ENCODE data around the gene UBE3C.
A peak's percentile ranks its signal among the peaks of the same experiment; 100 is the strongest.
"Not testable (repeated sequence)": the region's sequence is repeated elsewhere in the genome, so short reads cannot be mapped to it uniquely, and the experiment has no call there.

UBE3C gene

DNA sequence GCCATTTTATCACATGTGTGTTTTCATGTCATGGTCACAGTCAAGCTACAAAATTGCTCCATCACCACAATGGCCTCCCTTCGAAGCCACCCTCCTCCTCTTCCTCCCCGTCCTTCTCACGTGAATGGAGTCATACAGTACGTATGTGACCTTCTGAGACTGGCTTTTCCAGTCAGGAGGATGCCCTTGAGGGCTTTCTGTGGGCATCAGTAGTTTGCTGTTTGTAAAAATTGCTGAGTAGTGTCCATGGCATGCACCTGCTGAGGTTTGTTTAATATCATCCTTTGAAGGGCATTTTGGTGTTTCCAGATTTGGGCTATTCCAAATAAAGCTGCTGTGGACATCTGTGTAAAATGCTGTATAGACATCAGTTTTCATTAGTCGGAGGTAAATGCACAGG is 5.9 kb upstream of the UBE3C start:
- DNase-seq, result no peak

DNA sequence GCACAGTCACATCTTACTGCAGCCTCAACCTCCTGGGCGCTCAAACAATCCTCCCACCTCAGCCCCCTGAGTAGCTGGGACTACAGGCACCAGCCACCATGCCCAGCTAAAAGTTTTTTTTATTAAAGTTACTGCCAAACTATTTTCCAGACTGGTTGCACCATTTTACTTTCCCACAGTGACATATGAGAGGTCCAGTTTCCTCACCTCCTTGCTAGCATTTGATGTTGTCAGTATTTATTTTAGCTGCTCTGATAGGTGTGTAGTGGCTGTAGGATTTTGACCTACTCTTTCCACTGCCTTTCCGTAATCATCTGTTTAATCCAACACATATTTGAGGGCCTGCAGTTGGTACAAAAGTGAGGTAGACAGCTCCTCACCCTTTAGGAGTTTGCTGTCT is 5.4 kb upstream of the UBE3C start:
- DNase-seq, result no peak

DNA sequence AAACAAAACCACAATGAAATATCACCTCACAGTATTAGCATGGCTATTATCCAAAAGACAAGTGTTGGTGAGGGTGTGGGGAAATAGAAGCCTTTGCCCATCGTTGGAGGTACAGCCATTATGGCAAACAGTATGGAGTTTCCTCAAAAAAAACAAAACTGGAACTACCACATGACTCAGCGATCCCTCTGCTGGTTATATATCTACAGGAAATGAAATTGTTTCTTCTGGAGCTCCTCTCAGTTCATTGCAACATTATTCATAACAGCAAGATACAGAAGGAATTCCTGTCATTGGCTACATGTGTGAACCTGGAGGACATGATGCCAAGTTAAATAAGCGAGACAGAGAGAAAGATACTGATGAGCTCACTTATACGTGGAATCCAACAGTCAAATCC is 2.4 kb upstream of the UBE3C start:
- DNase-seq, result no peak

DNA sequence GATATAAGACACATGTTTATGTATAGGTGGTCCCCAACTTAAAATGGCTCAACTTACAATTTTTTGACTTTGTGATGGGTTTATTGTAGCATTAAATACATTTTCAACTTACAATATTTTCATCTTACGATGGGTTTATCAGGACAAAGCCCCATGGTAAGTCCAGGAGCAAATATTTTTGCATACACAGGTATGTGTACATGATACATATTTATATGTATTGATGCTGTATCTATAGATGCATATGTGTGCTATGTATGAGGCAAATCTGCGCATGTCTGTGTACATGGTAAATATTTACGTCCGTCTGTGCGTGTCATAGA is 664 bp upstream of the UBE3C start:
- DNase-seq, result no peak

DNA sequence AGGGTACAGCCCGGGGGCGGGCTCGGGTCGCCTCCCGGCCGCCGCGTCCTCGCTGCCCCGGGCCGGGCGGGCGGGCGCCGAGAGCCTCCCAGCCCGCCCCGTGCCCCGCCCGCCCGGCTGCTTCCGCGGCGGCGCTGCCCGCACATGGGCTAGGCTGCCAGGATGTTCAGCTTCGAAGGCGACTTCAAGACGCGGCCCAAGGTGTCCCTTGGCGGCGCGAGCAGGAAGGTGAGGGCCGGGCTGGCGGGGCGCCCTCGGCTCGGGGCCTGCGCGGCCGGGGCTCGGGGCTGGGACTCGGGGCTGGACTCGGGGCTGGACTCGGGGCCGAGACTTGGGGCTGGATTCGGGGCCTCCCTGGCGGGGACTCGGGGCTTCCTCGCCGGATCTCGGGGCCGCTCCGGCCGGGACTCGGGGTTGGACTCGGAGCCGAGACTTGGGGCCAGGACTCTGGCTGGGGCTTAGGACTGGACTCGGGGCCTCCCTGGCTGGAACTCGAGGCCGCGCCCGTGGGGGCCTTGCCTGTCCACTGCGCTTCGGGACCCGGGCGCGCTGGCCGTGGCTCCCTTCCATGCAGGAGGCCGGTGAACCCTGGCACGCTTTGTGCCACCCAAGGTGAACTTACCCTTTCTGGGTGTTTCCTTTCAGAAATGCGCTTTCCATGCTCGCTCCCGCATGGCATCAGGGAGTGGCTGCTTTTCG is 534 bp downstream of the UBE3C start:
- DNase-seq, result peak; percentile 38

DNA sequence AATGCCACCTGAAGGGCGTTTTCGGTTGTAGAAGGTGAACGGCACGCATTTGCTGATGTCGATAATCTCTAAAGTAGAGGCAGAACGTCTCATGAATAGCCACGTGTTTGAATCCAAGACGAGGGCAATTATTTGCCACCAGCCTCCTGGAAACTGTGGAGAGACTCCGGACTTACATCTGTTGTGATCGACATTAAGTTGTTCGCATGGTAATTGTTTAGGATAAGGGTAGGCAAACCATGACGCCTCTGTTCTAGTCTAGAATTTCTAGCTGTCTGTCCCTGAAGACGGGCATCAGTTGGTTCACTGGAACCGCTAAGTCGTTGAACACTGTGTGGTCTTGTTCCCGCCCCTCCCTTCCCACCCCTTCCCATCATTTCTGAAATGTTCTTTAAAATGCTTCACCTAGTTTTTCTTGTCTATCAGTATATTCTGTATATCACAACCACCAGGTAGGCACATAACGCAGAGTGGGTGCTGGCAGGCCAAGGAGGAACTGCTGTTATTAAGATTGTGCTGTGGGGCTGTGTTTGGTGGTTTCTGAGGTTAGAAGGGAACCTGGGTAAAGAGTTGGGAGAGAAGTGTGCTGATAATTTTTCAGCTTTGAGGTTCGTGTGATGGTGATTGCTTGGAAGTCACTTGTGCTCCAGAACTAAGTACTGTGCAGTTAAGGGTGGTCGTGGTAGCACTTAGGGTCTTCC is 1.2 kb downstream of the UBE3C start:
- DNase-seq, result no peak

DNA sequence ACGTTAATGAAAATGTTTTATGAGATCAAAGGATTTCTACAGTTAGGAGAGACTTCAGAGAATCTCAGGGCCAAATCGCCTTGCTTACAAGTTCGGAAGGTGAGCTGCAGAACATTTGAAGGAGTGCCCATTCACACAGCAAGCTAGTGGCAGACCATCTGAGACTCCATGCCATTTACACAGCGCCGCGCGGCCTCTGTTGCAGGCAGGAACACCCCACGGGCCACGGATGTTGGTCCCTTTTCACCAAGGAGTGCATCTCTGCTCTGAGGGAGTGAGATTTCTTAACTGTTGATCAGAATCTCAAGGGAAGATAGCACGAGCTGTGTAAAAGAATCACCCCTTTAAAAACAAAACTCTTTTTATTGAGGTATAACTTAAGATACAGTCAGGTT is 1.8 kb downstream of the UBE3C start:
- DNase-seq, result no peak

DNA sequence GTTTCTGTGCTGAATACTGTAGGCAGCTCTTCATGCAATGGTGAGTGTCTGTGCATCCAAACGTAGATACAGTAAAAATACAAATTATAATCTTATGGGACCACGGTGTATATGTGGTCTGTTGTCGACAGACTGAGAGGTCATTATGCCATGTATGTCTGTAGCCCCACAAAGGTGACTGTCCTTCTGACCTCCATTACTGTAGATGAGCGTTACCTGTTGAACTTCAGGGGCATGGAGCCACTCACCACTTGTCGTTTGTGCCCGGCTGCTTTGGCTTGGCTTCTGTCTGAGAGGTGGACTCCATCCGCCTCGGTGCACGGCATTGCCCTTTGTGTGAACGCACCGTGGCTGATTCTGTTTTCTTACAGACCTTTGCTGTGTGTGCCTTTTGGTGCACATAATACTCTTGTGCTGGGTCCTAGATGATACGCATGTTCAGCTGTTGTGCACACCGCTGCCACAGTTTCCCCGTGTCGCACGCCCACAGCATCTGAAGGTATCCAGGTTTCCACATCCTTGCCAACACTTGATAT is 2.9 kb downstream of the UBE3C start:
- DNase-seq, result no peak

DNA sequence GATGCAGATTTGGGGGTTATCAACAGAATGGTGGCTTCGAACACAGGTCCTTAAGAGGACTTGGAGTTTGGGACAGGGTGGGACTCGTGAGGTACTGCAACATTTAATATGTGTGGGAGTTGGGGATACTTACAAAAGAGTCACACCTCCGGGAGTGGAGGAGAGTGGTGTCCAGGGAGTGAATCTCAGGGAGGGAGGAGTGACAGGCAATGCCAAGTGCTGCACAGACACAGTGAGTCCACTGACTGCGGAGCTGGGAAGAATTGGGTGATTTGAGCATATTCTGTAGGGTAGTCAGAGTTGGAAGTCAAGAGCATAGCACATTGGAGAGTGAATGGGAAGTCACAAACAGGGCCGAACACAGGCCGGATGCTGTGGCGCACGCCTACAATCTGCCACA is 5.1 kb downstream of the UBE3C start:
- DNase-seq, result no peak

DNA sequence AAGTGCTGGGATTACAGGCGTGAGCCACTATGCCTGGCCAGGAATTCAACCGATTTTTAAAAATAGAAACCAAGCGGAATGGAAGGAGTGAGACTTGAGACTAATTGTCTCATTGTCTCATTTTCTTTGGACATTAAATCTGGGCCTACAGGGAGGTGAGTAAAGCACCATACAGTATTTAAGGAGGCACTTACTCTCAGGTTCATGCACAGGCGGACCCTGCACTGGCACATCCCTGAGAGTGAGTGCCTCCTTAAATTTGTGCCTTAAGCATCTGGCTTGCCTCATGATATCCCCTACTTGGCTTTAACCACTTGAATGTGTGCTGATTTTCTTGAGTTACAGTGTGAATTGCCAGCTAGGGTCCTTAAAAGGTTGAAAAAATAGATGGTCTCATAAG is 10.6 kb downstream of the UBE3C start:
- DNase-seq, result no peak

DNA sequence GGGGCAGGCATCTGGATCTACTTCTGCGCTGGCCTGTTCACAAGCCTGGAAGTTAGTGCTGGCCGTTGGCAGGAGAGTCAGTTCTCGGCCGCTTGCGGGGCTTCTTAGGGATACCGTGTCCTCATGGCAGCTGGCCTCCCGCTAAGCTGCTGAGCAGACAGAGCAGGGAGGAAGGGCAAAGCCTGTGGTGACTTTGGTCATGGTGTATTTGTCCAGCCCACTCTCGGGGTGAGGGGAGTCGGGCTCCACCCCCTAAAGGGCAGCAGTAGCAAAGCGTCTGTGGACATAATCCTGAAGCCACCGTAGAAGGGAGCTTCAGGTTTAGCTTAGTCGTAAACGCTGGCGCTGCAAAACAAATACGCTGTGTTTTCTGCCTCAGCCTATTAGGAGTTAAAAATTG is 12.2 kb downstream of the UBE3C start:
- no peak for DNase-seq

DNA sequence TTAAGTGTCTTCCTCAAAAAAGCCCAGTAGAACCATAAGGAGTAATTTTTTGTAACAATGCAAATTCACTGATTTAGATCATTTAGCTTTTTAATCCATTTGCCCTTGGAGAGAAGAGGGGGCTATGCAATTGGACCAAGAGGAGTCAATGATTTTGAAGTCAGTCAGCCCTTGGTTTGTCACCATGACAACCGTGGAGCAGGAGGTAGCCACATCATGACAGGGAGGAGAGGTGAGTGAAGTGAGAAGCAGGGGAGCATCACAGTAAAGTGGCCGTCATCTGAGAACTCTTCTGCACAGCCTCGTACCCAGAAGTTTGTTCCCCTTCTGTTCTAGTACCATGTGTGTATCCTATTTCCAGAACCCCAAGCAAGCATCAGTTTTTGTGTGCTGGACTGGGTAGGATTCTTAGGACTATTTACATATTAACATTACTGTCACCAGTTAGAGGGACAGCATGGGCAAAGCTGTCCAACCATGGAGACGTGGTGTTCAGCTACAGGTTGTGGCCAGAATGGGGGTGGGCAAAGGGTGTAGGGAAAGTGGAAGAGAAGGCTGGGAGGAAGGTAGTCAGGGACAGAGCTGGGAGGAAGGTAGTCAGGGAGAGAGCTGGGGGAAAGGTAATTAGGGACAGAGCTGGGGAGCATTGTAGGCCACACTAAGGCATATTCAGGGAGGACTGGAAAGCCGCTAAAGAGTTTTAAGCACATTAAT is 13.1 kb downstream of the UBE3C start:
- DNase-seq, result no peak

DNA sequence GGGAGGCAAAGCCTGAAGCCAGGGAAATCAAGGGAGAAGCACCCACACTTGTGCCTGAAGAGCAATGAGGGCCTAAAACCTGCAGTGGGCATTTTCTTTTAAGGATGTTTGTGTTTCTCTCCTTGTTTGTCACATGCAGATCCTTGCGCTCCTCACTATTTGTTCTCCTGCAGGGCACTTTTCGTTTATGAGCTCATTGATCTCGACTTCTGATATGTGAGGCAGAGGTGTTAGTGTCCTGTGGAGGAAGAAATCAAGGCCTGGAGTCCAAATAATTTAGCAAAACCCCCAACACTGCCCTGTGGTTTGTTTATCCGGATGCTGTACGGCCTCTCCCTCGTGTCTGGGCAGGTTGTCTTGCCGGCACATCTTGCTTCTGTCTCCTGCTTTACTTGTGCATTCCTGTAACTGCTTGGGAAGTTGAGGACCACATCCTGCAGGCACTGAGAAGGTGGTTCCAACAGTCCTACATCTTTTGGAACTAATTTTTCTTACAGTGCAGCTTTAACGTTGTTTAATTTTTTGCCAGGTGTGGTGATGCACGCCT is 13.7 kb downstream of the UBE3C start:
- DNase-seq, result no peak

DNA sequence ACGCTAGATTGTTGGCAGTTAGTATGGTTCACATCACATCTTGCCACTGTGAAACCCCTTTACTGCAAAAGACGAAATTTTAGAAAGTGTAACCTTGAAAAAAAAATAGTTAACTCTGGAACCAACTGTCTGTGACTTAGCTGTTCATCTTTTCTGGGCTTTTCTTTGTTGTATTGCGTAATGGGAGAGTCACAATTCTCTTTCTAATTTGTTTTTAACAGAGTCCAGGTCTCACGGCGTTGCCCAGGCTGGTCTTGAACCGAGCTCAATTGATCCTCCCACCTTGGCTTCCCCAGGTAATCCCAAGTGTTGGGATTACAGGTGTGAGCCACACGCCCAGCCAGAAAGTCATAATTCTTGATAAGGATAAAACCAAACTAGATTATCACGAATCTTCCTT is 14.5 kb downstream of the UBE3C start:
- DNase-seq, result no peak

DNA sequence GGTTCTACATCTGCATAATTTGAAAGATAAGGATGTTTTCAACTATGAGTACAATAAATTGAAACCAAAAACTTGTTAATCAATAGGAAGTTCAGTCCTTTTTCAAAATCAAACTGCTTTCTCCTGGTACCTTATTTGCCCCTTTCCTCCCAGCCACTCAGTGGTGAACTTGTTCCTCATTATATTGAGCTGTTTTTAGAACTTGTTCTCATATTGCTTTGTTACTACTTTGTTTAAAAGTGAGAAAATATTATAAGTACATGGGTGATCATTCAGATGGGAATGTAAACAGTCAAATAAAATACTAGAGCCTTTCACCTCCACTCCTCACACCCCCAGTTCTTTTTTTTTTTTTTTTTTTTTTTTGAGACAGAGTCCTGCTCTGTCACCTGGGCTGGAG is 17.2 kb downstream of the UBE3C start:
- DNase-seq, result no peak

DNA sequence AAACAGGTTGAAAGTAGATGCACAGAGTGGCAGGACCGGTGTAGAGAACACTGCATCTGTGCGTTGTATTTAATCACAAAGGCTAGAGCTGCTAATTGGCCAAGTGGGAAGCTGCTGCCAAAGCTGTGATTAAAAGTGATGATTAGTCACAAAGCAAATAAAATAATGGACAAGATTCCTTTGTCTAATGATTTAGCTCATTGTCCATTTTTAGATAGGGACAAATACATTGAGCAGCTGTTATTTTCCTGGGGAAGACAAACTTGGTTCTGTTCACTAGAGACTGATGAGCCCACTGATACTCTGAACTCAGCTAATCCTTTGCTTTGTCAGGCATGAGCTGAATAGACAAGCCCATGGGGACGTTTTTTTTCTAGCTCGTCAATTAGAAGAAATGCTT is 19.7 kb downstream of the UBE3C start:
- DNase-seq, result no peak

DNA sequence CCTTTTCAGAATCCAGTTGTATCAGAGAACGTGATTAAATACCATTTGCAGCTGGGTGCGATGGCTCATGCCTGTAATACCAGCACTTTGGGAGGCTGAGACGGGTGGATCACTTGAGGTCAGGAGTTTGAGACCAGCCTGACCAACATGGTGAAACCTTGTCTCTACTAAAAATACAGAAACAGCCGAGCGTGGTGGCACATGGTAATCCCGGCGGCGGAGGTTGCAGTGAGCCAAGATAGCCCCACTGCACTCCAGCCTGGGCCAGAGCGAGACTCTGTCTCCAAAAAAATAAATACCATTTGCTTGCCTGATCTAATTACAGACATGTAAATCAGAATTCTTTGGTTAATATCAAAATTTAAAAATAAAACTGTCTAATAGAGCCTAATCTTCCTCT is 20.8 kb downstream of the UBE3C start:
- DNase-seq, result not testable (repeated sequence)

DNA sequence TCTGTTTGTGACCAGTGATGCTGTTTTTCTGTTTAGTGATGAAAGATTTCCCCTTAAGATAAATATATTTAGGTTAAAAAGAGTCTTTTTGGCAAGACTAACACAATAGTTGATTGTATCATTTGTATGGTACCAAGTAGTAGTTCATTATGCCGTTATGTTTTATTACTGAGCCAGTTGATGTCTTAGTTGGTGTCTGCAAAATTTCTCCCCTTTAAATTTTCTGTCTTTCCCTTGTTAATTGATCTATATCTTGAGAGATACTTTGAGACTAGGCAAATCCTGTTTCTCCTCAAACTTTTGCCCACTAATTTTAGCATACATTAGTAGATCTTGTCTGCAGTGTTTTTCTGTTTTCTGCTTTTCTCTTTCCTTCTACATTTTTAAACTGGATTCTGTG is 21.7 kb downstream of the UBE3C start:
- no peak for DNase-seq

DNA sequence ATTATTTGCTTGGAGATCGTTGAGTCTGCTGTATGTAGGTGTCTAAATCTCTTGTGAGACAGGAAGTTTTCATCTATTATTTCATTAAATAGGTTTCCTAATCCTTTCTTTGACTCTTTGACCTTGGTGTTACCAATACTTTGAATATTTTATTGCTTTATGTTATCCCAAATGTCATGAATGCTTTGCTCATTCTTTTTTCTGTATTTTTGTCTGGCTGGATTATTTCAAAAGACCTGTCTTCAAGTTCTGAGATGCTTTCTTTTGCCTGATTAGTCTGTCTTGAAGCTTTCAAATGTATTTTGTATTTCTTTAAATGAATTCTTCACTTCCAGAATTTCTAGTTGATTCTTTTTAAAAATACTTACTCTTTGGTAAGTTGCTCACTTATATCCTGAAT is 27.3 kb downstream of the UBE3C start:
- no peak for DNase-seq

DNA sequence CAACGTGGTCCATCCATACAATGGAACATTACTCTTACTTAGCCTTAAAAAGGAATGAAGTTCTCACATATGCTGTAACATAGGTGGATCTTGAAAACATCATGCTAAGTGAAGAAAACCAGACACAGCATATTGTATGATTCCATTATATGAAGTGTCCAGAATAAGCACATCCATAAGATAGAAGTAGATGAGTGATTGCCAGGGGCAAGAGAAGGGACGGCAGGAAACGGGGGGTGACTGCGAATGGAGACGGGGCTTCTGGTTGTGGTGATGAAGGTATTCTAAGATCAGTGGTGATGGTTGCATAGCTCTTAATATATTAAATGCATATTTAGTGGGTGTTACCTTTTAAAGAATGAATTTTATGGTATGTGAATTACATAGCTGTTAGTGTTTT is 29.8 kb downstream of the UBE3C start:
- DNase-seq, result no peak

DNA sequence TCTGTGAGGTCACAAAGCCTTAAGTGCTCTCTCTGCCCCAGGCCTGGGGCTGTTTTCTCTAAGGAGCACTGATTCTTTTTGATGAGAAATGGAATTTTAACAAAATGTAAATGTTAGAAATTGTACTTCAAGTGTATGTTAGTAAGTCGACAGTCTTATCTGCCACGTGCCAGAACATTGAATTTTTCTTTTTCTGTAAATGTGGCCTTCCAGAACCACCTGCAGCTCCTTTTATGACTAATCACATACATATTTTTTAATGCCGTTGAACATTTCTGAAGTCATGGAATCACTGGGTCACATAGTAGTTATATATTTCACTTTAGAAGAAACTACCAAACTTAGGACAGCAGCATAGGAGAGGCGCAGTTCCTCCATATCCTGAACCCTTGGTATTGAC is 38.0 kb downstream of the UBE3C start:
- no peak for DNase-seq

DNA sequence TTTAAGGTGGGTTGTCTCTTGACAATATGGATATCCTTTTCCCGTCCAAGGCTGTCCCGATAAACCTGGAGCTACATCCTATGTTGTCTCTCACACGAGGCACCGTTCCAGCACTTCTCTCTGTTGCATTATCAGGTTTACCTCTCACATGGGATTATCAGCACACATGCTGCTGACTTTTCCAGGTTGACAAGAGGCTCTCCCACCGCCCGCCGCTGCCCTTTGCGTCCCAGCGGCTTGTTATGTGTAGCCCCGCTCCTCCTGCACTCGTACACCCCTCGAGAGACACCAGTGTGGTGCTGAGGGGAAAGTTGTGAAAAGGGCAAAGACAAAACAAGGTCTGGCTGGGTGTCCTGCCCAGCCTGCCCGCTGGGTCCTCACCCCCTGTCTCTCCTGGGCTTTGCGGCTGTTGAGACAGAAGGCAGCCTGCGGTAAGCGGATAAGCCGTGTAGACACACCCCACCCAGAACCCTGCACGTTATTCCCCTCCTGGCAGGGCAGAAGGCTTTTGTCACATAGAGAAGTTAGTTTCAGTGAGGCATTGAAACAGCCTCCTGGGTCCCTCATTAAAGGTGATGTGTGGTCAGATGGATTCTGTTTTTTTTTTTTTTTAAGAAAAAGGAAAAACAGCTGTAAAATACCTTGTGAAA is 38.7 kb downstream of the UBE3C start:
- DNase-seq, result no peak

DNA sequence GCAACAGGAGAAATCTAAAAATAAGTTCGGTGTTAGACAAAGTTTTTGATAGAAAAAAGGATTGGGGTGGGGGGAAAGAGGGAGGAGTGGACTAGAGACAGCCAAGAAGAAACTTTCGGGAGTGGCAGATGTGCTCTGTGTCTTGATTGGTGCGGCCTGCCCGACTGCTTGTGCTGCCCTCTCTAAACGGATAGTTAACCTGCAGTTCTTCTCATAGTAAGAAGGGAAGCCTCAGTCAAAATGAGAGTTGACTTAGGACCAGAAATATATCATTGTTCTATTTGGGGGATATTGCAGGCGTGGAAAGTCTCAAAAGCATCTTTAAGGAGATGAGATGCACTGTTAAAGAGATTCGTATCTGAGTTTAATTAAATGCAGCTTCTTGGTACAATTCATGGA is 39.3 kb downstream of the UBE3C start:
- no peak for DNase-seq

DNA sequence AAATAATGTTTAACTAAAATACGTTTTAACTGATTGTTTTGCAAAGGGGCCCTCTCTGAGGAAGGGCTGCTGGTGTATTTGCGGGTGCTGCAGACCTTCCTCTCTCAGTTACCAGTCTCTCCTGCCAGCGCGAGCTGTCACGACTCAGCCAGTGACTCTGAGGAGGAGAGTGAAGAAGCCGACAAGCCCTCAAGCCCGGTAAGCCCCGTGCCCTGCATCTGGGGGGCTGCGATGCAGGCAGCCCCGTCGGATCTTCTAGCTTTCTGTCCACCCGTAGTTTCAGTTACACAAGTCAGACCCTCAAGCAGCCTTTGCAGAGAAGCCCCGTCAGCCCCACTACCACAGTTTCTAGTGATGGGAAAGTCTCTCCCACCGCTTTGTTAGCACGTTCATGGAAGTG is 45.1 kb downstream of the UBE3C start:
- no peak for DNase-seq
